Measurements from ENCODE around the gene GPR39.

Gene GPR39

DNA sequence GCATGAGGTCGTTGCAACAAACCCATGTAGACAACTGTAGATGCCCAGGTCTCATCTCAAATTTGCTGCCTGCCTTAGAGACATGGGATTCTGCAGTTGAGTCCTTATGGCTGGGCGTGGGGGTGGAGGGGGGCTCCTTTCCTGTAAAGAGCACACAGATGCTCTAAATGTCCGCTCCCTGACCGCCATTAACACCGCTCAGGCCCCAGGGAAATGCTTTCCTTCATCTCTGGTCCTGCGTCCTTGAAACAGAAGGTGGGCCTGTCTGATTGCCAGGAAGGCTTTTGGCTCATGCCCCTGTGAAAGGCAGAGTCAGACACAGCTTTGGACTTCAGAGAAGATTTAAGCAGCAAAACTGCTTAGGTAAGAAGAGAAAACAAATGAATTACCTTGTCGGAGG is 25.7 kb downstream of the GPR39 start:
- H3K4me3 ChIP-seq (ENCODE audit: low read depth, low read length), result no peak overlapping the region
- no peak overlapping the region for H3K27ac ChIP-seq
- H2AFZ ChIP-seq, result no peak overlapping the region
- TF ChIP-seq, protein P1, sequence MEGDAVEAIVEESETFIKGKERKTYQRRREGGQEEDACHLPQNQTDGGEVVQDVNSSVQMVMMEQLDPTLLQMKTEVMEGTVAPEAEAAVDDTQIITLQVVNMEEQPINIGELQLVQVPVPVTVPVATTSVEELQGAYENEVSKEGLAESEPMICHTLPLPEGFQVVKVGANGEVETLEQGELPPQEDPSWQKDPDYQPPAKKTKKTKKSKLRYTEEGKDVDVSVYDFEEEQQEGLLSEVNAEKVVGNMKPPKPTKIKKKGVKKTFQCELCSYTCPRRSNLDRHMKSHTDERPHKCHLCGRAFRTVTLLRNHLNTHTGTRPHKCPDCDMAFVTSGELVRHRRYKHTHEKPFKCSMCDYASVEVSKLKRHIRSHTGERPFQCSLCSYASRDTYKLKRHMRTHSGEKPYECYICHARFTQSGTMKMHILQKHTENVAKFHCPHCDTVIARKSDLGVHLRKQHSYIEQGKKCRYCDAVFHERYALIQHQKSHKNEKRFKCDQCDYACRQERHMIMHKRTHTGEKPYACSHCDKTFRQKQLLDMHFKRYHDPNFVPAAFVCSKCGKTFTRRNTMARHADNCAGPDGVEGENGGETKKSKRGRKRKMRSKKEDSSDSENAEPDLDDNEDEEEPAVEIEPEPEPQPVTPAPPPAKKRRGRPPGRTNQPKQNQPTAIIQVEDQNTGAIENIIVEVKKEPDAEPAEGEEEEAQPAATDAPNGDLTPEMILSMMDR (IDR thresholded peaks at IDR 0.05), result no peak
- H3K4me2 ChIP-seq (ENCODE audit: low read length), result no peak overlapping the region
- H3K36me3 ChIP-seq (ENCODE audit: control insufficient read depth, insufficient read depth, low read length), result no peaks in the 10 kb centered on the region
- H3K4me1 ChIP-seq, result no peaks in the 10 kb centered on the region
- no peaks in the 10 kb centered on the region for H3K79me2 ChIP-seq
- H3K27me3 ChIP-seq (ENCODE audit: control insufficient read depth, insufficient read depth, low read length), result no peaks in the 10 kb centered on the region
- no peak overlapping the region for H3K9ac ChIP-seq
- no peaks in the 10 kb centered on the region for H3K9me3 ChIP-seq (ENCODE audit: control insufficient read depth, low read length)

DNA sequence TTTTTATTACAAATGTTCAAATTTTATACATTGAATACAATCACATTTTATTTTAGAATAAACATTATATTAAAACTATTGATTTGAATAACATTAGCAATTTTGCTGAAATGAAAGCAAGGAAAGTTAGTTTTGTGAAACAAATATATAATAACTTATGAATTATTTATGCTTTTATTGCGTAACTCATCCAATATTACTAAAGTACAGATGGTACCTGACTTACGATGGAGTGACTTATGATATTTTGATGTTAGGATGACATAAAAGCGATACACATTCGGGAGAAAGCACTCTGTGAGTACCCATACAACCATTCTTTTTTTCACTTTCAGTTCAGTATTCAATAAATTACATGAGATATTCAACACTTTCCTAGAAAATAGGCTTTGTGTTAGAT is 26.5 kb downstream of the GPR39 start:
- no peaks in the 10 kb centered on the region for H3K36me3 ChIP-seq (ENCODE audit: control insufficient read depth, insufficient read depth, low read length)
- TF ChIP-seq, protein P1 (IDR thresholded peaks at IDR 0.05), result no peak
- no peaks in the 10 kb centered on the region for H3K9me3 ChIP-seq (ENCODE audit: control insufficient read depth, low read length)
- H2AFZ ChIP-seq, result no peak overlapping the region
- H3K79me2 ChIP-seq, result no peaks in the 10 kb centered on the region
- H3K4me3 ChIP-seq (ENCODE audit: low read depth, low read length), result no peak overlapping the region
- no peak overlapping the region for H3K4me2 ChIP-seq (ENCODE audit: low read length)
- no peaks in the 10 kb centered on the region for H3K4me1 ChIP-seq
- H3K27me3 ChIP-seq (ENCODE audit: control insufficient read depth, insufficient read depth, low read length), result no peaks in the 10 kb centered on the region
- H3K9ac ChIP-seq, result no peak overlapping the region
- H3K27ac ChIP-seq, result no peak overlapping the region

DNA sequence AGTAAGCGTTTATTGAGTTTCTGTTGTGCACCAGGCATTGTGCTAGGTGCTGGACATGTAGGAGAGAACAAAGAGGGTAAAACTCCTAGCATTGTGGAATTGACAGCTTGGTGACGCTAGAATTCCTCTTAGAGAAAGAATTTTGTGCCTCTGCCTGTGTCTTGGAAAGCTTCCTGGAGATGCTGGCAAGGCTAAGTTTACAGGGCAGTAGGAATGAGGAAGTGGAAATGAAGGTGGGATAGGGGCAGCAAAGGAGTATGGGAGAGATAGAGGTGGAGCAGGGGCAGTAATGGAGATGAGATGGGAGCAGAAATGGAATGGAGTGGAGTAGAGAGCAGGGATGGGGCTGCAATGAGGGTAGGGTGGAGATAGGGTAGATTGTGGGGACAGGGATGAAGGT is 29.8 kb downstream of the GPR39 start:
- Histone ChIP-seq H3K9me3 (ENCODE audit: control insufficient read depth, low read length) (no peaks in the 10 kb centered on the region), H2AFZ (no peak overlapping the region), H3K4me2 (ENCODE audit: low read length) (no peak overlapping the region), H3K36me3 (ENCODE audit: control insufficient read depth, insufficient read depth, low read length) (no peaks in the 10 kb centered on the region), H3K27ac (no peak overlapping the region), H3K27me3 (ENCODE audit: control insufficient read depth, insufficient read depth, low read length) (no peaks in the 10 kb centered on the region), H3K4me3 (ENCODE audit: low read depth, low read length) (no peak overlapping the region), H3K79me2 (no peaks in the 10 kb centered on the region), H3K4me1 (no peaks in the 10 kb centered on the region), H3K9ac (no peak overlapping the region)
- TF ChIP-seq, protein P1 (IDR thresholded peaks at IDR 0.05), result no peak

DNA sequence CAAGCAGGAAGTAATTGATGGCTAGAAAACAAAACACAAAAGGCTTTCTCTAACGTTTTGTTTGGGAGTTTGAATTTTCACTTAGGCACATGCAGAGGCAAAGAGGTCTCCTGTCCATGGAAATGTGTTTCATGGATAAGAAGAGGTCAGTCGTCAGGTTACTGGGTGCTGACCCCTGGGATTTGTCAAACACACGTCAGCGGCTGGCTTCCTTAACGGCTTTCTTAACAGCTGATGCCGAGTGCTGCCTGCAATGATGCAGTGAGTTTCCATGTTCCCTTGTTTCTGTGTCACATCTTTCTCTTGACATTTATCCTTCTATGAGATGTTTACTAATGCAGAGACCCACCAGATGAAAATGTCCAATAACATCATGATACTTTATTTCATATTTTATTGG is 31.7 kb downstream of the GPR39 start:
- H3K4me3 ChIP-seq (ENCODE audit: low read depth, low read length), result no peak overlapping the region
- H3K27ac ChIP-seq, result no peak overlapping the region
- H3K4me1 ChIP-seq, result no peaks in the 10 kb centered on the region
- no peaks in the 10 kb centered on the region for H3K9me3 ChIP-seq (ENCODE audit: control insufficient read depth, low read length)
- no peaks in the 10 kb centered on the region for H3K36me3 ChIP-seq (ENCODE audit: control insufficient read depth, insufficient read depth, low read length)
- H3K79me2 ChIP-seq, result no peaks in the 10 kb centered on the region
- no peak overlapping the region for H3K4me2 ChIP-seq (ENCODE audit: low read length)
- H3K9ac ChIP-seq, result no peak overlapping the region
- no peak overlapping the region for H2AFZ ChIP-seq
- TF ChIP-seq, protein P1 (IDR thresholded peaks at IDR 0.05), result no peak
- H3K27me3 ChIP-seq (ENCODE audit: control insufficient read depth, insufficient read depth, low read length), result no peaks in the 10 kb centered on the region

- Histone ChIP-seq H3K4me3 (ENCODE audit: low read depth, low read length) (no peak overlapping the region), H3K9ac (no peak overlapping the region), H3K9me3 (ENCODE audit: control insufficient read depth, low read length) (no peaks in the 10 kb centered on the region), H3K79me2 (no peaks in the 10 kb centered on the region), H3K27ac (no peak overlapping the region), H2AFZ (no peak overlapping the region), H3K4me1 (no peaks in the 10 kb centered on the region), H3K36me3 (ENCODE audit: control insufficient read depth, insufficient read depth, low read length) (no peaks in the 10 kb centered on the region), H3K27me3 (ENCODE audit: control insufficient read depth, insufficient read depth, low read length) (no peaks in the 10 kb centered on the region), H3K4me2 (ENCODE audit: low read length) (no peak overlapping the region)
- TF ChIP-seq, protein P1 (IDR thresholded peaks at IDR 0.05), result peak; percentile 56
Measured at GRCh38 chr2:132448771-132449170, 32.2 kb downstream of the GPR39 start.
